ENCODE measurements around the gene OCSTAMP.

- TF ChIP-seq CTCF (IDR thresholded peaks at IDR 0.05; ENCODE audit: low read length) (no peak), EZH2 (IDR thresholded peaks at IDR 0.05; ENCODE audit: borderline replicate concordance, low read length) (no peak)
These were observed 30.9 kb upstream of the OCSTAMP start for GRCh38 chr20:46581391-46581790.
